ENCODE measurements around the gene REPS2. TPM values are rescaled to one million over a fixed set of nuclear protein-coding genes. Genes with fewer than 3 reads are reported as not detected.

Gene REPS2
- total RNA-seq, 2 experiments from 2014 or later, result 0.41 to 4.0 TPM

GRCh38 chrX:16930392-16930791 is 16.1 kb upstream of the REPS2 start:
- Histone ChIP-seq H2AFZ (ENCODE audit: low read length) (no peak overlapping the region; the same call in 1 of the 2 replicates), H3K79me2 (ENCODE audit: insufficient read depth, low read depth, low read length) (no peaks in the 10 kb centered on the region), H3K9me3 (ENCODE audit: low read length) (no peaks in the 10 kb centered on the region), H3K36me3 (ENCODE audit: insufficient read depth, low read length) (no peaks in the 10 kb centered on the region), H4K20me1 (ENCODE audit: insufficient read depth, low read length) (no peaks in the 10 kb centered on the region), H3K27ac (ENCODE audit: low read depth, low read length, poor library complexity, severe bottlenecking) (no peak overlapping the region), H3K4me2 (ENCODE audit: low read length) (no peak overlapping the region), H3K4me1 (ENCODE audit: insufficient read depth, low read length, poor library complexity, severe bottlenecking) (no peaks in the 10 kb centered on the region), H3K4me3 (ENCODE audit: low read depth, low read length, poor library complexity, severe bottlenecking) (no peak overlapping the region), H3K9me2 (ENCODE audit: insufficient read depth, low read length) (no peaks in the 10 kb centered on the region)
- intact Hi-C loops (cut with micrococcal nuclease; ENCODE audit: unreplicated experiment), result no loop called here
- CTCF ChIA-PET (ENCODE audit: unreplicated experiment), result no interaction called here
- POLR2A ChIA-PET, result no interaction called here
- TF ChIP-seq EZH2phosphoT487 (IDR thresholded peaks at IDR 0.05; ENCODE audit: borderline replicate concordance, low read depth, low read length), result no peak
- TF ChIP-seq CTCF (conservative IDR thresholded peaks at IDR 0.05; ENCODE audit: low read length), result no peak
- DNase-seq (ENCODE audit: low spot score), result no peak
- BruUV-seq (replicated peaks), result no TSS peak

- Histone ChIP-seq H3K9me2 (ENCODE audit: insufficient read depth, low read length) (no peaks in the 10 kb centered on the region), H3K36me3 (ENCODE audit: insufficient read depth, low read length) (no peaks in the 10 kb centered on the region), H3K4me1 (ENCODE audit: insufficient read depth, low read length, poor library complexity, severe bottlenecking) (no peaks in the 10 kb centered on the region), H4K20me1 (ENCODE audit: insufficient read depth, low read length) (no peaks in the 10 kb centered on the region), H3K9me3 (ENCODE audit: low read length) (no peaks in the 10 kb centered on the region), H3K79me2 (ENCODE audit: insufficient read depth, low read depth, low read length) (no peaks in the 10 kb centered on the region), H3K27ac (ENCODE audit: low read depth, low read length, poor library complexity, severe bottlenecking) (no peak overlapping the region), H3K4me2 (ENCODE audit: low read length) (no peak overlapping the region), H2AFZ (ENCODE audit: low read length) (no peak overlapping the region), H3K4me3 (ENCODE audit: low read depth, low read length, poor library complexity, severe bottlenecking) (no peak overlapping the region)
- intact Hi-C loops (cut with micrococcal nuclease; ENCODE audit: unreplicated experiment), result no loop called here
- BruUV-seq (replicated peaks), result no TSS peak
- POLR2A ChIA-PET, result interaction anchor here (0.5 kb wide), 1 partner anchor 113 kb away, joined by 3 read pairs; no protein-coding TSS in a partner anchor
- no peak for TF ChIP-seq EZH2phosphoT487 (IDR thresholded peaks at IDR 0.05; ENCODE audit: borderline replicate concordance, low read depth, low read length)
- no peak for TF ChIP-seq CTCF (conservative IDR thresholded peaks at IDR 0.05; ENCODE audit: low read length)
- CTCF ChIA-PET (ENCODE audit: unreplicated experiment), result no interaction called here
- DNase-seq (ENCODE audit: low spot score), result no peak
These were observed 15.1 kb upstream of the REPS2 start for GRCh38 chrX:16931371-16931770.

GRCh38 chrX:16931855-16932575 is 14.4 kb upstream of the REPS2 start:
- ChIA-PET CTCF (ENCODE audit: unreplicated experiment) (no interaction called here), POLR2A (interaction anchor here (0.5 to 0.6 kb wide), 2 partner anchors 82 to 112 kb away, joined by 3 read pairs; no protein-coding TSS in a partner anchor)
- Histone ChIP-seq H3K4me3 (ENCODE audit: low read depth, low read length, poor library complexity, severe bottlenecking) (no peak overlapping the region), H4K20me1 (ENCODE audit: insufficient read depth, low read length) (no peaks in the 10 kb centered on the region), H3K9me2 (ENCODE audit: insufficient read depth, low read length) (no peaks in the 10 kb centered on the region), H3K4me1 (ENCODE audit: insufficient read depth, low read length, poor library complexity, severe bottlenecking) (no peaks in the 10 kb centered on the region), H2AFZ (ENCODE audit: low read length) (no peak overlapping the region), H3K79me2 (ENCODE audit: insufficient read depth, low read depth, low read length) (no peaks in the 10 kb centered on the region), H3K4me2 (ENCODE audit: low read length) (no peak overlapping the region), H3K9me3 (ENCODE audit: low read length) (no peaks in the 10 kb centered on the region), H3K27ac (ENCODE audit: low read depth, low read length, poor library complexity, severe bottlenecking) (no peak overlapping the region), H3K36me3 (ENCODE audit: insufficient read depth, low read length) (no peaks in the 10 kb centered on the region)
- intact Hi-C loops (cut with micrococcal nuclease; ENCODE audit: unreplicated experiment), result no loop called here
- BruUV-seq (replicated peaks), result no TSS peak
- no peak for TF ChIP-seq CTCF (conservative IDR thresholded peaks at IDR 0.05; ENCODE audit: low read length)
- no peak for TF ChIP-seq EZH2phosphoT487 (IDR thresholded peaks at IDR 0.05; ENCODE audit: borderline replicate concordance, low read depth, low read length)
- DNase-seq (ENCODE audit: low spot score), result no peak
